Glutamatergic neuron (in vitro differentiated cells): ENCODE measurements around the gene BIN1. TPM values are rescaled to one million over a fixed set of nuclear protein-coding genes. Genes with fewer than 3 reads are reported as not detected.

Experiments used
- DNase-seq: peaks from one replicate; pipeline ENCODE4 v3.0.0; 2022
- H3K27ac Mint-ChIP-seq: one replicate; pipeline ENCODE4 v1.8.0; 2020; ENCODE audit warnings: mild to moderate bottlenecking, mixed read lengths, inconsistent platforms; ENCODE audit not compliant: unreplicated experiment
- H3K27me3 Mint-ChIP-seq: one replicate; pipeline ENCODE4 v1.8.0; 2020; ENCODE audit warnings: mild to moderate bottlenecking, moderate library complexity, mixed read lengths, inconsistent platforms; ENCODE audit not compliant: unreplicated experiment
- H3K36me3 Mint-ChIP-seq: one replicate; pipeline ENCODE4 v1.8.0; 2020; ENCODE audit warnings: mild to moderate bottlenecking, mixed read lengths, inconsistent platforms; ENCODE audit not compliant: unreplicated experiment
- H3K4me1 Mint-ChIP-seq: one replicate; pipeline ENCODE4 v1.8.0; 2020; ENCODE audit warnings: mild to moderate bottlenecking, low read depth, mixed read lengths, inconsistent platforms; ENCODE audit not compliant: unreplicated experiment
- H3K4me3 Mint-ChIP-seq: one replicate; pipeline ENCODE4 v1.8.0; 2020; ENCODE audit warnings: mild to moderate bottlenecking, mixed read lengths, inconsistent platforms; ENCODE audit not compliant: unreplicated experiment
- H3K9me3 Mint-ChIP-seq: one replicate; pipeline ENCODE4 v1.8.0; 2020; ENCODE audit warnings: mild to moderate bottlenecking, moderate library complexity, mixed read lengths, inconsistent platforms; ENCODE audit not compliant: unreplicated experiment
- total RNA-seq: library from RNA; stranded (reverse); fragmentation: NEBNext Ultra II Directional; extraction: Animal tissue kit (Norgen Biotek cat#: 25700); gene quantifications from one replicate; pipeline ENCODE4 v1.2.1, GENCODE V29; 2021; ENCODE audit not compliant: unreplicated experiment
- TF ChIP-seq, protein P1 (sequence below): fragments of 200-600 bp; sonication (generic); IDR thresholded peaks from one replicate; pipeline ENCODE4 v1.5.0; 2021; ENCODE audit not compliant: partially characterized antibody, unreplicated experiment

The BIN1 gene
- total RNA-seq, 1 donor from 2014 or later, result 176 TPM

DNA sequence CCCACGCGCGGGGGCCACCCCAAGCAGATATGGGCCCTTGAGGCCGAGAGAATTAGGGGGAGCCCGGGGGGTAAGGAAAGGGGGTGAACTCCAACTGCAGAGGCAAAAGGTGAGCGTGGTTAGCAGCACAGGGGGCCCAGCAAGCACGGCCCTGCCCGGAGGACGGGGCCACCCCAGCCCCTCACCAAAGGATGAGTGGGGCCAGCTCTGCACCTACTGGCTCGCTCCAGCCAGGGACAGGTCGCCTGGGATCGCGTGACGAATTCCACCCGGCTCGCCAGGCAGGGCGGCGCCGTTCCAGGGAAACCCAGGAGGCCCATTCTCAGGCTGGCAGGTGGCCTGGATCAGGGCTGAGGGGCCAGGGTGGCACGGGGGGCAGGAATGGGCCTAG, 38.6 kb downstream of the BIN1 start:
- H3K4me3 Mint-ChIP-seq, result no peak overlapping the region
- H3K4me1 Mint-ChIP-seq, result peaks cover 24% of the 10 kb centered on the region
- TF ChIP-seq, protein P1, sequence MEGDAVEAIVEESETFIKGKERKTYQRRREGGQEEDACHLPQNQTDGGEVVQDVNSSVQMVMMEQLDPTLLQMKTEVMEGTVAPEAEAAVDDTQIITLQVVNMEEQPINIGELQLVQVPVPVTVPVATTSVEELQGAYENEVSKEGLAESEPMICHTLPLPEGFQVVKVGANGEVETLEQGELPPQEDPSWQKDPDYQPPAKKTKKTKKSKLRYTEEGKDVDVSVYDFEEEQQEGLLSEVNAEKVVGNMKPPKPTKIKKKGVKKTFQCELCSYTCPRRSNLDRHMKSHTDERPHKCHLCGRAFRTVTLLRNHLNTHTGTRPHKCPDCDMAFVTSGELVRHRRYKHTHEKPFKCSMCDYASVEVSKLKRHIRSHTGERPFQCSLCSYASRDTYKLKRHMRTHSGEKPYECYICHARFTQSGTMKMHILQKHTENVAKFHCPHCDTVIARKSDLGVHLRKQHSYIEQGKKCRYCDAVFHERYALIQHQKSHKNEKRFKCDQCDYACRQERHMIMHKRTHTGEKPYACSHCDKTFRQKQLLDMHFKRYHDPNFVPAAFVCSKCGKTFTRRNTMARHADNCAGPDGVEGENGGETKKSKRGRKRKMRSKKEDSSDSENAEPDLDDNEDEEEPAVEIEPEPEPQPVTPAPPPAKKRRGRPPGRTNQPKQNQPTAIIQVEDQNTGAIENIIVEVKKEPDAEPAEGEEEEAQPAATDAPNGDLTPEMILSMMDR, result no peak
- no peaks in the 10 kb centered on the region for H3K36me3 Mint-ChIP-seq
- no peak for DNase-seq
- H3K27ac Mint-ChIP-seq, result no peak overlapping the region
- peaks cover 22% of the 10 kb centered on the region for H3K27me3 Mint-ChIP-seq
- peaks cover 12% of the 10 kb centered on the region for H3K9me3 Mint-ChIP-seq

DNA sequence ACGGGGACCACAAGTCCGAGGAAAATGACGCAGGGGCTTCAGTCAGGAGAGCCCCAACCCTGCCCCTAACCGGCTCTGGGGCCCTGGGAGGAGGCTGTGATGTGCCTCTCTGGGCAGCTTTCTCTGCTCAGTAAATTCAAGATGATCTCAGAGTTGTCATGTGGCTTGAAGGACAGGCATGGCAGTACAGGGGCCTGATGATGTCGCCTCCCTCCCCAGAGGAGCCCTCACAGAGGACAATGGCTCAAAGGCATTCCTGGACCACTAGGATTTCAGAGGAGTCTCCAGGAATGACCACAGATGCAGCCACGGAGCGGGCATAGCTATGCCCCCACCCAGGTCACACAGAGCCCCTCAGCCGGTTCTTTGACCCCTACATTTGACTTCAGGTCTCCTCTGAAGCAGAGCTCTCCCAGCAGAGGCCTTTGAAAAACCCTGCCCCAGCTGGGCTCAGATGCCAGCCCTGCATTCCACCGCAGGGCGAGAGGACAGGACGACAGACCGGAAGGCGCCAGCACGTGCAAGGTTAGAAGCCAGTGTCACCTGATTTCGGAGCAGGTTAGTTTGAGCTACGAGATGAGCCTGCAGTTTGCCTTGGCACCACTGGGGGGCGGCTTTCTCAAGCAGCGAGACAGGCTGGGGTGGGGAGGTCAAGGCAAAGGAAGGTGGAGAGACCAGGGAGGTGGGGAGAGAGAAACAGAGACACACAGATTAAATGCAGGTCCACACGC, 39.2 kb downstream of the BIN1 start:
- no peaks in the 10 kb centered on the region for H3K36me3 Mint-ChIP-seq
- H3K27ac Mint-ChIP-seq, result peak overlapping the region; percentile 38
- peaks cover 22% of the 10 kb centered on the region for H3K4me1 Mint-ChIP-seq
- no peak overlapping the region for H3K4me3 Mint-ChIP-seq
- TF ChIP-seq, protein P1, result peak; percentile 87
- peaks cover 13% of the 10 kb centered on the region for H3K9me3 Mint-ChIP-seq
- peak; percentile 76 for DNase-seq
- H3K27me3 Mint-ChIP-seq, result peaks cover 23% of the 10 kb centered on the region

DNA sequence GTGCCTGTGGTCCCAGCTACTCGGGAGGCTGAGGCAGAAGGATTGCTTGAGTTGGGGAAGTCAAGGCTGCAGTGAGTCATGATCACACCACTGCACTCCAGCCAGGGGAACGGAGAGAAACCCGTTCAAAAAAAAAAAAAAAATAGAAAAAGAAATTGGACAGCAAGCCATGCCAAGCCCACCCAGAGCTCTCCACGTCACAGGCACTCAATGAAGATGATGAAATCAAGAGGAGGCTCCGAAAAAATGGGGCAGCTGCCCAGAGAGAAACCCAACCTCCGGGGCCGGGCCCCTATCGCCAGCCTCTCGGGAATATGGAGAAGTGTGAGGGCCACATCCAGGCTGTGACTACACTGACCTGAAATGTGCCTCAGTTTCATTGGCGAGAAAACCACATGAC, 40.0 kb downstream of the BIN1 start:
- Mint-ChIP-seq H3K36me3 (no peaks in the 10 kb centered on the region), H3K4me3 (no peak overlapping the region), H3K9me3 (peaks cover 17% of the 10 kb centered on the region), H3K4me1 (peaks cover 15% of the 10 kb centered on the region), H3K27me3 (peaks cover 22% of the 10 kb centered on the region), H3K27ac (peak overlapping the region; percentile 43)
- TF ChIP-seq, protein P1, result no peak
- no peak for DNase-seq

DNA sequence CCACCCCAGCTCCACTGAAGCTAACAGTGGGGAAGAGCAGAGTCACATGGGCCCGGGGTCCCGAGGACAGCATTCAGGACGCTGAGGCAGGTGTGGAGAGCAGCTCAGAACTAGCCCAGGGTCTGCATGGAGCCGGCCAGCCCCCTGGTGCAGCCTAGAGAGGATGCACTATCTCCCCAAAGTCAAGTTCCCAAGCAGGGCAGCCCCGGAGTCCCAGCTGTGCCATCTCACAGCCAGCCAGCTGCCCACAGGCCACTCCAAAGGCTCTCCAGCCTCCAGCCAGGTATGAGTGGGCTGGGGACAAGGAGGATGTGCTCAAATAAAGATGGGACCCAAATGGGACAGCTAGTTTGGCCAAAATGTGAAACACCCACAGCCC, 41.0 kb downstream of the BIN1 start:
- H3K4me1 Mint-ChIP-seq, result peaks cover 20% of the 10 kb centered on the region
- peaks cover 24% of the 10 kb centered on the region for H3K27me3 Mint-ChIP-seq
- H3K9me3 Mint-ChIP-seq, result peaks cover 15% of the 10 kb centered on the region
- H3K27ac Mint-ChIP-seq, result peak overlapping the region; percentile 91
- TF ChIP-seq, protein P1, result no peak
- DNase-seq, result no peak
- no peaks in the 10 kb centered on the region for H3K36me3 Mint-ChIP-seq
- no peak overlapping the region for H3K4me3 Mint-ChIP-seq

DNA sequence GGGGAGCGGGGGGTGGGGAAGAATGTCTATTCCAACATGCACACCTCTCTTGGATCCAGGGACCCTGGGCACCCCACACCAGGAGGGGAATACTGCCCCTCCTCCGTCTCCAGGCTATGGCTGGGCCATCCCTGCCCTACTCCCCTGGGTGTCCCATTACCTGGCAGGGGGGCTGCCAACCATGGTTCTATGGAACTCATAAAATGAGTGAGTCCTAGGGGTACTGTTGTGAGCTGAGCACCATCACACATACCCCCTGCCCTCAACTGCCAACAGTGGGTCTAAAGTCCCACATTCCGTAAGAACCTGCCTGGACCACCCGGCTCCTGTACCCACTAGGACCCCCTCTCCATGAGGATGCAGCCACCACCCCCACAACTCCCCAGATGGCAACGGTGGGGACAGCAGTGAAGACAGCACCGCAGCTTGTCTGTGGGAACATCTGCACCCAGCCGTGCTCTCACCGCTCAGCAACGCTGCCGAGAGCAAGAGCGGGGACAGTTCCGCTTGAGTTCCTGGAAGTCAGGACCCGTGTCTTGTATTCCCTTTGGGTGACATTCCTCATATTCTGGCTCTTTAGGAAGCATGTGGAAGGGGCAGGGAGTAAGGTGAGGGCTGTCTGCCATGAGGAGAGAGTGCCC, 41.5 kb downstream of the BIN1 start:
- TF ChIP-seq, protein P1, result no peak
- Mint-ChIP-seq H3K27me3 (peaks cover 23% of the 10 kb centered on the region), H3K4me1 (peaks cover 20% of the 10 kb centered on the region), H3K36me3 (no peaks in the 10 kb centered on the region), H3K9me3 (peaks cover 15% of the 10 kb centered on the region), H3K4me3 (no peak overlapping the region), H3K27ac (peak overlapping the region; percentile 91)
- DNase-seq, result peak; percentile 64
